Body of pancreas (tissue), 4 donors: ENCODE data around the gene ZG16B.

Experiments used
- CTCF ChIP-seq, 7 experiments: fragments of 450-650 bp in 4 of 7; fragments of 200-600 bp in 3 of 7; sonication (generic) in 3 of 7; IDR thresholded peaks; one replicate each; pipeline ENCODE4 v1.5.1; 2016 to 2019; ENCODE audit warnings: antibody characterized with exemption in 7 of 7
- POLR2A ChIP-seq, 3 donors: fragments of 450-650 bp; IDR thresholded peaks; one replicate each; pipeline ENCODE4 v1.6.1; 2016; ENCODE audit warnings: antibody characterized with exemption in 3 of 3, mild to moderate bottlenecking in 2 of 3

DNA sequence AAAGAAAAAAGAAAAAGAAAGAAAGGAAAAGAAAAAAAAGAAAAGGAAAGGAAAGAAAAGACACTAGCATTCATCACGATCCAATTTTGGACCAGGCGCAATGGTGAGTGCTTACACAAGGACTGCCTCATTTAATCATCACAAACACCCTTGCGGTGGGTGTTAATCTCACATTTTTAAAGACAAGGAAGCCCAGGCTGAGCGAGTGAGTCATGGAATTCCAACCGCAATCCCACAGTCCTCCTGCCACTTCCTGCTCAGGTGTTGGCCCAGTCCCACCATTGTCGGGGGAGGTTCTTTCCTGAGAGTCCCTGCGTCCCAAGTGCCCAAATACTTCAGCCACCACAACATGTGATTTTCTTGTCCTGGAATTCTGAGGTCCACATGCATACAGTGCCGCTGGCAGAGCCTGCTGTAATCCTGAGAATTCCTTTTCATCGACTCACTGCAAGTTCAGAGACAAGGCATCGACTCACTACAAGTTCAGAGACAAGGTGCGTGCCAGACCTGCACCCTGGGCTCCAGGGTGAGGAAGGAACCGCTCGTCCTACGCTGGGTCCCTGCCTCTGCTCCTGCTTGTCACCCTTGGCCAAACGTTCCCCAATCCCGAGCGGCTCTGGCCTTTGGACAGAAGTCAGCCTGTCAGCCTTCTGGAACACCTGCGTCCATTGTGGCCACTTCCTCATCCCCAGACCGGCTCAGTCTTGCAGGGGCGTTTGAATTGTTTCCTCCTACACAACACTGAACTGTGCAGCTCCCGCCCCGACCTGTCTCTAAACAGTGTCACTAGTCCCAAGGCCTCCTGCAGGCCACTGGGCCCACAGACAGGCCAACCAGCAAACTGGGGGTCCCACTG, 5.8 kb downstream of the ZG16B start:
- TF ChIP-seq CTCF (IDR thresholded peaks at IDR 0.05) (peak in 4 of 7 experiments; percentile 11 to 39 (median 35)), POLR2A (IDR thresholded peaks at IDR 0.05) (peak in 2 of 3 donors; percentile 38 to 59)
